Cerebellar nuclear complex (tissue), 1 donor: ENCODE measurements around the gene TMEM9.
"Not testable (repeated sequence)": the region's sequence is repeated elsewhere in the genome, so short reads cannot be mapped to it uniquely, and the experiment has no call there.

Experiments
- DNase-seq, 2 experiments: peaks; one replicate each; lab custom pipeline; 2025; lab: John Stamatoyannopoulos, UW

Gene TMEM9

DNA sequence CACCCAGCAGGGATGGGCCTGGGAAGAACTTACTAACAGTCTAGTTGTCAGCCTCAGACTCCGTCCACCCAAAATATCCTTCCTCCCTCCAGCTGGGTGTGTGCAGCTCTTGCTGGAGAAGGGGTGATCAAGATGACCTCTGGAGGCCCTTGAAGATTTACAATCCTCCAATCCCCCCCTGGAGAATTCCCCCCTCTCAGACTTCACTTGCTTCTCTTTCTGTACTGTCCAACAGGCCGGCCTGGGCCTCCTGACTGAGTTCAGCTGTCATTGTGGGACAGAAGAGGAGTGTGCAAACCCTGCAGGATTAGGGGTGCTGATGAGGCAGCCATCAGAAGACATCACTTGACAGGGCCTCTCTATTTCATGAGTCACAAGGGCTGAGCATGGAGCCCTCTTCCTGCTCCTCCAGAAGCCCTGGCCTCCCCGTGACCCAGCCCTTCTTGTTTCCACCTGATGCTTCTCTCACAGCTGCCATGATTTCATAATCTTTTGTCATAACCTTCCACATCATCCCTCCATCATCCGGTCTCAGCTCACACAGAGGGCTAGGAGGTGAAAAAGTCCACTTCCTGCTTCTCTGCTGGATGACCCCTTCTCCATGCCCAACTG, 18.8 kb upstream of the TMEM9 start:
- DNase-seq = no peak

DNA sequence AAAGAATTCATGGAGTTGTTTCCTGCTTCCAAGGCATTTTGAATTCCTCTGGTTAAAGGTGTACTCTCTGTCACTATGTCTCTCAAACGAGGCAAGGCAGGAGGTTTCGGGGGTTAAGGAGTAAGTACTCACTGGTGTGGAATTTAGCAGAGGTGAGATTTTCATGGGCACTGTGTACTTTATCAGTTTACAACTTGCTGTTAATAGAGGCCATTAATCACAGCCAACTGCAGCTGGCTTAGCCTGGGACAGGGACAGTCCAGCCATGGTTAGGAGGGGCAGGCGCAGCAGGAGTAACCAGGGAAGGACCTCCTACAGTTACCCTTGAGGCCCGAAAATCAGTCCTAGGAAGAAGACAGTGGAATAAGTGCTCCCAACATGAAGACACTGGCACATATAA, 18.1 kb upstream of the TMEM9 start:
- DNase-seq = no peak

DNA sequence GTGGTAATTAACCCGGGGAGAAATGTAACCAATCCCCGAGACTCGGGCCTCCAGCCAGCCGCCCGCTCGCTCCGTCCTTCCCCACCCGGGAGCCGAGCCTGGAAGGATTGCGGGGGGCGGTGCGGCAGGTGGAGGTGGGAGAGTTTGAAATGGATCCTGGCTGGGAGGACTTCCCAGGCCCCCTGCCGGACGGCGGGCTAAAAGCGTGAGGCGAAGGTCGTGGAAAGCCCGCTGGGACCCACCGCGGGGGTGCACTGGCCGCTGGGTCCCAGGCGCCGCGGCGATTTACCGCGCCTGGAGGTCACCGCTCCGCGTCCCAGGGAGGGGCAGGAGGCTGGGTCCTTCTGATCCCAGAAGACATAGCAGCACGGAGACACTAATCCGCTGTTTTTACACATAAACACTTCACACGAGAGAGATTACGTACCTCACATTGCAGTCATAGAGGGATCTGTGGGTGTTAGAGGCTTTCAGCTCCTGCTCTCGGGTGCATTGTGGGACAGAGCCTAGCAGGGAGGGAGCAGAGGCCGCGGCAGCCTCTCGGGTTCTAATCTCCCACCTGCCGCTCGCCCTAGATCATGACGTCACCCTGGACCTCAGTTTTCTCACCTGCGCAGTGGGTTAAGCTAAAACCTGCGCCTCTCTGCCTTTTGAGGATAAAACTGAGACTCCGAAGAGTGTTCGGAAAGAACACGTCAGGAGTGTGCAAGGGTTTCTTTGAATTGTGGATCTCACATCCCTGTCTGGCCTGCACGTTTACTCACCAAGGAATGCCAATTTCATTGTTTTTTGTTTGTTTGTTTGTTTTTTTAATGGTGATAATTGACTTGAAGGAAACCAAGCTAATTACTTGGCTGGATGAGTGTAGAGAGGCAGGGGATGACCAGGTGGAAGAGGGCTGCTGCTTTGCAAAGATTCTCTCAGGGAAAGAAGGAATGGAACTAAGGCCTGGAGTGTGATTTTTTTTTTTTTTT, 17.1 kb upstream of the TMEM9 start:
- DNase-seq = peak in 1 of 2 experiments; percentile 8

DNA sequence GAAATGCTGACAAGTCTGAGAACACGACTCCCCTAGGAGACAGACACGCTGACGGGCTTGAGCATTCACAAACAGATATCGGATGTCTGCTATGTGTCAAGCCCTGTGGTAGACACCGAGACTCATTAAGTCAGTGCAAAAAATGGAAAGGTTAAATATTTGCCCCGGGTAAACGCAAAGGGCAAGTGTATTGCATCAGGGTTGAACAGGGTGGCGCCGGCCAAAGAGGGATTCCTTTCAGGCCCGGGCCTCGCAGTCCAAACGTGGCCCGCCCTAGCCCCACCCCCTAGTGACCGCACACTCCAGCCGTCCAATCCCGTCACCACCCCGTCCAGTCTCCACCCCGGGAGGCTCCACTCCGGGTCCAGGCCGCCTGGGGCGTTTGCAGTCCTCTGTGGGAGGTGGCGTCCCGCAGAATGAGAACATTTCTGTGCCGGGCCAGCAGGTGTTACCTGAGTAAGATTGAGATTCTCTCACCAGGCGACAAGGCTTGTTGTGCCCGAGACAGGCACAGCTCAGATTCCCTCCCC, 16.3 kb upstream of the TMEM9 start:
- DNase-seq = peak in 1 of 2 experiments; percentile 80

DNA sequence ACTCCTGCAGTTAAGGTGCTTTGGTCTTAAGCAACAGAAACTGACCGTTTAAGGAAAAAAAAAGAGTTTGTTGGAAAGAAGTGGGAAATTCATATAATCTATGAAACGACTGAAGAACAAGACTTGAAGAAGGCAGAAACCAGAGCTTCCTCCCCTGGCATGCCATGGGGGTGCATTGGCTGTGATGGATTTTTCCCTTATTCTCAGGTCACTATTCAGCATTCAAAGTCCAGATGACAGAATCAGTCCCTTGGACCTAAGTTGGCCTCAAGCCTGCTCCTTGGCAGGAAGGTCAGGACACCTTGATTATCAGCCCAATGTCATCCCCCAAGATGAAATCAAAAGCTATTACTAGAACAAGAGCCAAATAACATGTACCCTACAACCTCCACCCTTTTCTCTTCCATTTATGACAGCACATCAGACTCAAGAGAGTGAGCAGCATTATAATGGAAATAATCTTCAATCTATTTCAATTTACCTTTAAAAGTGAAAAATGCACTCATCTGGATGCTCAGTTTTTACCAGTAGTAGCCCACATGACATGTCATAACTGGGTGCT, 15.8 kb upstream of the TMEM9 start:
- DNase-seq = no peak

DNA sequence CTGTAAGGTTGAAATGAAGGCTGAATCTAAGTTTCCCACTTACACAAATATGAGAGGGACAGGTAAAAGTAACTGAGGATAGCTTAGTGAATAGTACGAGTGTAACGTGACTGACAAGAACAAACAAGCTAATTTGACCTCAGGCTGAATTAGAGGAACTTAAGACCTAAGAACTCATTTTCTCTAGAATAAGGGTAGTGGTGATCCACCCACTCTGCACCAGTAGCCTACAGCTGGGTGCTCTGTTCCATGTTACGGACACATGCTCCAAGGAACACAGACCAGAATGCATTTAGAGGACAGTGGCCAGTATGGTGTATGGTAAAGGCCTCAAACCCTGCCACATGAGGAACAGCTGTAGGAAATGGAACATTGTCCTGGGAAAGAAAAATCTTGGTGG, 14.9 kb upstream of the TMEM9 start:
- no peak for DNase-seq

DNA sequence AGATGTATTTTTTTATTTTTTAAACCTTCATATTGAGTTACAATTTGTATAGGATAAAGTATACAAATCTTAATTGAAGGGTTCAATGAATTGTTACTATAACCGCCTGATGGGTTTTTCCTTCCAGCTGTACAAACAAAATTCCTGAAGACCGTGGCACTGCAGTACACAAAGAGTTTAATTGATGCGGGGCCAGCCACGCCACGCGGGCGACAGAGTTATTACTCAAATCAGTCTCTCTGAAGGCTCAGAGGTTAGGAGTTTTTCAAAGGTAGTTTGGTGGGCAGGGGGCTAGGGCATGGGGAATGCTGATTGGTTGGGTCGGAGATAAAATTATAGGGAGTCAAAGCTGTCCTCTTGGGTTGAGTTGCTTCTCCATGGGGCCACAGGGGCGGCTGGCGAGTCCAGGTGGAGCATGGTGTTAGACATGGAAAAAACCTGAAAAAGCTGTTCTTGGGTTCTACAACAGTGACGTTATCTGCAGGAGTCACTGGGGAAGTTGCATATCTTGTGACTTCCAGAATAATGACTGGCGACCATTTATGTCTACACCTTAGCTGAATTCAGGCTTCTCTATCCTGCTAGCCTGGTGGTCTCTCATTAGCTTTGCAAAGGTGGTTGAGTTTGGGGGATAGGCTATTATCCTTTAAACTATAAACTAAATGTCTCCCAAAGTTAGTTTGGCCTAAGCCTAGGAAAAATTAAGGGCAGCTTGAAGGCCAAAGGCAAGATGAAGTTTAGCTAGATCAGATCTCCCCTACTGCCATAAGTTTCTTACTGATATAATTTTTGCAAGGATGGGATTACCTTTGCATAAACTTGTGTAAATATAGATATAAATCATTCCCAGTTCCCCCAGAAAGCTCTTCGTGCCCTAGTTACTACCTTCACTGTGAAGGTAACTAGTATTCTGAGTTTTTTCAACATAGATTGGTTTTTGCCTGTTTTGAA, 13.0 kb upstream of the TMEM9 start:
- DNase-seq = no peak

DNA sequence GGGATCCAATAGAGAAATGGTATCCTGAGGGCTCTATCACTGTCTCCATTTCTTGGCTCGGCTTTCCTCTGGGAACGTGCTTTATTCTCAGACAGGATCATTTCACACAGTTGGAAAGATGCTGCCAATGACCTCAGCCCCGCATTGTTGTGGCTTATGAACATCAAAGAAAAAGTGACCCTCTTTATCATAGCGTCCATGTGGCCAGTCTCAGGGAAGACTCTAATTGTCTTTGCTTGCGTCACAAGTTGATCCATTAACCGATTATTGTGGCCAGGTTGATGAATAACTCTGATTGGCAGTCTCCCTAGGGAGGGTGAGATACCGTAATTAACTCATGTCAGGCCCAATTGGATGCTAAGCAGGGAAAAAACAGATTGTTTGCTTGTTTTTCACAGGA, 10.4 kb upstream of the TMEM9 start:
- no peak for DNase-seq

DNA sequence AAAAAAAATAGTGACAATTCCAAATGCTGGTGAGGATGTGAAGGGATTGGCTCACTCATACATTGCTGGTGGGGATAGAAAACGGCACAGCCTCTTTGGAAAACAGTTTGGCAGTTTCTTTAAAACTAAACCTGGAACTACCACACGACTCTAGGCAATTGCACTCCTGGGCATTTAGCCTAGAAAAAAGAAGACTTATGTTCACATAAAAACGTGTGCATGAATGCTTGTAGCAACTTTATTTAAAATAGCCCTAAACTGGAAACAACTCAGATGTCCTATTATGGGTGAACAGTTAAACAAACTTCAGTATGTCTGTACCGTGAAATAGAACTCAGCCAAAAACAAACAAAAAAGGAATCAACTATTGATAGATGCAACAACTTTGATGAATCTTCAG, 9.4 kb upstream of the TMEM9 start:
- DNase-seq = no peak

DNA sequence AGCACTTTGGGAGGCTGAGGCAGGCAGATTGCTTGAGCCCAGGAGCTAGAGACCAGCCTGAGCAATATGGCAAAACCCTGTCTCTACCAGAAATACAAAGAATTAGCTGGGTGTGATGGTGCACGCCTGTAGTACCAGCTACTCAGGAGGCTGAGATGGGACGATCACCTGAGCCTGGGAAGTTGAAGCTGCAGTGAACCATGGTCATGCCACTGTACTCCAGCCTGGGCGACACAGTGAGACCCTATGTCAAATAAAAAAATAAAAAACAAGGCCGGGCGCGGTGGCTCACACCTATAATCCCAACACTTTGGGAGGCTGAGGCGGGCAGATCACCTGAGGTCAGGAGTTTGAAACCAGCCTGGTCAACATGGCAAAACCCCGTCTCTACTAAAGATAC, 8.8 kb upstream of the TMEM9 start:
- DNase-seq = not testable (repeated sequence)

DNA sequence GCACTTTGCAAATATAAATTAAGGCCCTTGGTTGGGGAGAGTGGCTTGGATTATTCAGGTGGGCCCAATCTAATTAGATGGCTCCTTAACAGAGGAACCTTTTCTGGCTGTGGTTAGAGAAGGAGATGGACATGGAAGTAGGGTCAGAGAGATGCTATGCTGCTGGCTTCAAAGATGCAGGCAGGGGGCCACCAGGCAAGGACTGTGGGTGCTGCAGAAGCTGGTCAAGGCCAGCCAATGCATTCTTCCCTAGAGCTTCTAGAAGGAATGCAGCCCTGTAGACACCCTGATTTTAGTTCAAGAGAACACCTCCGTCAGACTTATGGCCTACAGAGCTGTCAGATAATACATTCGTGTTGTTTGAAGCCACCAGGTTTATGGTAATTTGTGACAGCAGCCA, 3.7 kb upstream of the TMEM9 start:
- DNase-seq = no peak

DNA sequence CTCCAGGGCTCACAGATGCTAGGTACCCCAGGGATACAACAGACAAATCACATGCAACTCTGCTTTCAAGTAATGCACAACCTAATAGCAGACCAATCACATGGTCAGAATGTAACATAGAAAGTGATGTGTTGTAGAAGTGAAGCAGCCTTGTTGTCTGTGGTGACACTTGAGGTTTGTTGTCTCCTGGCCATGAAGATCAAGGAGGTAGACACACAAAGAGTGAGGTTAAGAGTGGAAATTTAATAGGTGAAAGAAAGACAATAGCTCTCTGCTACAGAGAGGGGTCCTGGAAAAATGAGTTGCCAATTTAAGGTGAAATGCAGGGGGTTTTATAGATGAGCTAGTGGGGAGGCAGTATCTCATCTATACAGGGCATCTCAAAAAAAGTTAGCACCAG, 2.5 kb upstream of the TMEM9 start:
- no peak for DNase-seq

DNA sequence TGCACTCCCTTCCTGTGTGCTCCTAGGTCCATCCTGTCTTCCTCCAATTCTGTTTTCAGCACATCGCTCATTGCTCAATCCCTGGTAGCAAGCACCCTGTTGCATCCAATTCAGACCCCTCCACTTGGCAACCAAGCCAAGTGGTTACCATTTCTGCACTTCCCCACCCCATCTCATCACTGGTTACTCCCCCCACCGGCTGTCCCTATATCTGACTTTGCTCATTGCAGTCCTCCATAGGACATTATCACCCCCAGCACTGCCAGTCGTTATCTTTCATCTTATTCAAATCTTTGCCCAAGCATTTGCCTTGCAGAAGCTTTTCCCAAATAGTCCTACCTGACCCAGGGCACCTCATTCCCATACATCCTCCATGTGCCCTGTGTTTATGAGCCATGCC, 2.1 kb upstream of the TMEM9 start:
- DNase-seq = no peak

DNA sequence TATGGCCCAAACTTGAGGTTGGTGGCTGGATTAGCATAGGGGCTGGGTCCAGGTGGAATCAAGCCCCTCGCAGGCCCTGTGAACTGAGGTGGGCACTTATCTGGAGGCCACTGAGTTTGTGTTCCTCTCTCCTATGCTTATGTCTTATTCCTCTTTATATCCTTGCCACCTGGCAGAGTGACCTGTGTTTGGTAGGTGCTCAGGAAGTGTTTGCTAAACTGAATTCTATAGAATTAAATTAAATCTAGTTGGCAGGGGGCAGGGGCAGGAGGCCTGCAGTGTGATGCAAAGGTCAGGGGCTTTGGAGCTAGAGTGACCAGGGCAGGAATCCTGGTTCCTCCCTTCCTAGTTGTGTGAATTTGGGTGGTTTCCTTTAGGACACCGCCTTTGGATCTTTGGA, 1.1 kb upstream of the TMEM9 start:
- no peak for DNase-seq

DNA sequence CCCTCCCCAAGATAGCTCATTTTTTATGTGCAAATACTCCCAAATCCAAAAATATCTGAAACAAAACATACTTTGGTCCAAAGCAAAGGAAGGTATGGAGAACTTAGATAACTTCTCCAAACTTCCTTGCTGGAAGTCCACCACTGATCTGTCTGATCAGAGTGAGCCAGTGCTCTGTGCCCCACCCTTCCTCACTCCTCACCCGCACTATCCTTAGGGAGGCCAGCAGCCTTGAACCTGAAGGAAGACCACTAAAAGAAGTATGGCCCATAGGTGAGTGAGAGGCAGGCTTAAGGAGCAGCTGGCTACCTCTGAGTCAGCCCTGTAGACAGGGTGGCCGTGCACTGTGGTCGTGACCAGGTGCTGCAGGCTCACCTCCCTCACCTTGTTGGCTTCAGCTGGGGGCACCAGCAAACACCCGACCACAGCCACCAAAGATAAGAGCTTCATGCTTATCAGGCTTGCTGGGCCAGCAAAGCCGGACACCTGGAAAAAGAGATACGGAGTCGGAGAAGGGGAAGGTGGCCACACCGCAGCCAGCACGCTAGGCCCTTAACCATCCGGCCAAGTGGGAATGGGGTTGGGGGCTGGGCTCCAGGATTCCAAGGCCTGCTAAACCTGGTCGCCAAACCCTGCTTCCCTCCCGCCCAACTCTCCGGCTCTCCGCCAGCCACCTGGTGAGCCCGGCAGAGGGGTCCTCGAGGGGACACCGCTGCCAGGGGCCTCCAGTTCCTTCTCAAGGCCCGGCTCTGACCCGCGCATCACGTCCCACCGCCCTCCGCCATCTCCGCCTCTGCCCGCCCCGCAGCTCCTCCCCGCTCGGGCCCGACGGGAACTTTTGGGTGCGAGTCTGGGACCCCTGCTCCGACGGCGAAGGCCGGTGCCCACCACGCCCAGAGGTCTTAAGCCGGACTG, 543 bp downstream of the TMEM9 start:
- DNase-seq = no peak

DNA sequence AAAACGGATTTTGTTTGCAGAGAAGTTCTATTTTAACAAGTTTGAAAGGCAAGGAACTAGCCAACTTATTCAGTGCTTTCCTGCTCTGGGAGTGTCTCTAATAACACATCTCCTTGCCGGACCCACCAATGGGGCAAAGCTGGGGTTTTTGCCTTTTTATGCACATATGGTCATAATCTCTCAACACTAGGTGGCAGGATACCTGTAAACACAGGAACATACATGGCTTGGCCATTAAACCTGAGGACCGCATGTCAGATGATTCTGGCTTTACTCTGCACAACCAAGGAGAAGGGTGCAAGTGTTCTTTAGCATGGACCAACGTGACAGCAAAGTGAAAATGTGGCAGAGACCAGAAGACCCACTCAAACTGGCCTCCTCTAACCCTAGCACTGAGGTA, 4.9 kb downstream of the TMEM9 start:
- DNase-seq = no peak

DNA sequence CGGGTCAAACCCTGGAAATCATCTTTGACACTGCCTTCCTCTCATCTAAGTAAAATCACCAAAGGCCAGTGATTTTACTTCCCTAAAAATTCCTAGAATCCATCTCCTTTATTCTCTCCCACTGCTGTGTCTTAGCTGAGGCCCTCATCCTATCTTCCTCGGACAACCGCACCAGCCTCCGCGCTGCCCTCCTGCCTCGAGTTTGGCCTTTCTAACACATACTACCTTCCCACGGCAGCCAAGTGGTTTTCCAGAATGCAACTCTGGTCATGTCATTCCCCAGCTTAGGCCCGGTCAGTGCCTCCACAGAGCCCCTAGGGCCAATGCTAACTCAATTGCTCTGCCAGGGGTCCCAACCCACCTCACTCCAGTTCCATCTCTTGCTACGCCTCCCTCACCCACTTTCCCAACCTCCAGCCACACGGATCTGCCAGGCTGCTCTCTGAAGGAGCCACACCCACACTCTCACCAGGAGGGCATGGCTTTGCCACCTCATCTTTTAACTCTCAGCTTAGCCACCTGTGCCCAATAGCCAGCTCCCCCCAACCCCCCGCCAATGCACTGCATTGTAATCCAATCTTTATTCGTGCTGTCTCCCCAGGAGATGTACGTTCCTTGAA, 6.8 kb downstream of the TMEM9 start:
- DNase-seq = no peak

DNA sequence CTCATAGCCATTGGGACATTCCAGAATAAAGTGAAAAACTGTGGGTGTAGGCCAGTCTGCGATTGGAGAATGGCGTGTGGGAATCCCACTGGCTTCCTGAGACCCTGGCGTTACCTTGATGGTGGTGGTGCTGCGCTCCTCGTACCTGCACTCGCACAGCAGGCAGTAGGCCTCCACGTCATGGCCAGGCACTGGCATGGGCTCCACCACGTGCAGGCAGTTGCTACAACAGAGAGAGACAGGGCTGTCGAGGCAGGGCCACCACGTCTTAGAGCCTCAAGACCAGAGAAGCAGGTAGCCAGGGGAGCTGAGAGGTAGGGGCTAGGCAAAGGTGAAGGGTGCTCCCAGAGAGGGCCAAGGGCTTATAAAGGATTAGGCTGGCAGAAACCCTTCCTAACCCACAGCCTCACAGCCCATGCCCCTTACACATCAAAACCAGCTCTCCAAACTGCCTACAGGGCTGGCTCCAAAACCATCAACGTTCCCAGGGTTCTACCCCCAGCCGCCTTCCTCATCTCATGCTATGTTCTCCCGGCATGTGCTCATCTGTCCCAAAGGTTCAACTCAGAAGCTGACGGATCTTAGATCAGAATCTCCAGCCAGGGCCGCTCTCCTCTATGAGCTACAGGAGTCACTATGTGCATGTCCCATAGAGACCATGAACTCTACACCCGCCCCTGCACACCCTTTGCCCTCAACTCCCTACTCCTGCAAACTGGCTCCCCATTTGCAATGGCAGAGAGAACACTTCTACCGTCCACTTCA, 7.5 kb downstream of the TMEM9 start:
- no peak for DNase-seq

DNA sequence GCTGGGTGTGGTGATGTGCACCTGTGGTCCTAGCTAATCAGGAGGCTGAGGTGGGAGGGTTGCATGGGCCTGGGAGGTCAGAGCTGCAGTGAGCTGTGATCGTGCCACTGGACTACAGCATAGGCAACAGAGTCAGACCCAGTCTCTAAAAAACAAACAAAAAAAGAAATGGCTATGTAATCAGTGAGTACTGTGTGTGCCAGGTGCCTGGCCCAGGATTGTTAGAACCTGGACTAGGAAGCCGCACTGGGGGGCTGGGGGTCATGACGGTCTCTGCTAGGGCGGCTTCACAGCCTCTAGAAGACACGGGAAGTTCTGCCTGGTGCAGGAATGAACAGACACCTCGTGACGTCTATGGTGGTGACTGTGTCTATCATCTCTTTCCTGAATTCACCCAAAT, 8.5 kb downstream of the TMEM9 start:
- DNase-seq = no peak
